NCI-H2081 treated with DMSO at 0.1 percent for 48 hours (cell line): Measurements from ENCODE around the gene DNAAF9.

Experiments used
- DNase-seq: peaks from one replicate; lab custom pipeline; 2025; lab: John Stamatoyannopoulos, UW

The DNAAF9 gene

DNA sequence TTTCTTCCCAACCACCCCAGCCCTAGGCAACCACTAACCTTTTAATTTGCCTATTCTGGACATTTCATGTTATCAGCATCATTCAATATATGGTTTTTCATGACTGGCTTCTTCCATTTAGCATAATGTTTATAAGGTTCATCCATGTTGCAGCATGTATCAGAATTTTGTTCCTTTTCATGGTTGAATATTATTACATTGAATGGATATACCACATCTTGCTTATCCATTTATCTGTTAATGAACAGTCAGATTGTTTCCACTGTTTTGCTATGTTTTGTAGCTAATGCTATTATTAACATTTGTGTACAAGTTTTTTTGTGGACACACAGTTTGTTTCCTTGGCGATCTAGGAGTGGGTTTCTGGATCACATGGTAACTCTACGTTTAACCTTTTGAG lies 3.0 kb upstream of the DNAAF9 start:
- no peak for DNase-seq

DNA sequence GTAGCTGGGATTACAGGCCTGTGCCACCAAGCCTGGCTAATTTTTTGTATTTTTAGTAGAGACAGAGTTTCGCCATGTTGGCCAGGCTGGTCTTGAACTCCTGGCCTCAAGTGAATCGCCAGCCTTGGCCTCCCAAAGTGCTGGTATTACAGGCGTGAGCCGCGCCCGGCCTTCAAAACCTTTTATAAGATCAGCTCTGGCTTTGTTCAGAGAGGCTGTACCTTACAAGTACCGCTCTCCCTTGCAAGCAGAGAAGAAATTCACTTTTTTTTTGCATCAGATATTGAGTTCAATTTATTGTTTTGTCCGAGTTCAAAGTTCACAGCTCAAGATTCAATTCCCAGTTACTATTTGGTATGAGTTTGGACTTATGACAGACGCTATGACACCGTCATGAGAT lies 1.9 kb upstream of the DNAAF9 start:
- DNase-seq, result no peak

DNA sequence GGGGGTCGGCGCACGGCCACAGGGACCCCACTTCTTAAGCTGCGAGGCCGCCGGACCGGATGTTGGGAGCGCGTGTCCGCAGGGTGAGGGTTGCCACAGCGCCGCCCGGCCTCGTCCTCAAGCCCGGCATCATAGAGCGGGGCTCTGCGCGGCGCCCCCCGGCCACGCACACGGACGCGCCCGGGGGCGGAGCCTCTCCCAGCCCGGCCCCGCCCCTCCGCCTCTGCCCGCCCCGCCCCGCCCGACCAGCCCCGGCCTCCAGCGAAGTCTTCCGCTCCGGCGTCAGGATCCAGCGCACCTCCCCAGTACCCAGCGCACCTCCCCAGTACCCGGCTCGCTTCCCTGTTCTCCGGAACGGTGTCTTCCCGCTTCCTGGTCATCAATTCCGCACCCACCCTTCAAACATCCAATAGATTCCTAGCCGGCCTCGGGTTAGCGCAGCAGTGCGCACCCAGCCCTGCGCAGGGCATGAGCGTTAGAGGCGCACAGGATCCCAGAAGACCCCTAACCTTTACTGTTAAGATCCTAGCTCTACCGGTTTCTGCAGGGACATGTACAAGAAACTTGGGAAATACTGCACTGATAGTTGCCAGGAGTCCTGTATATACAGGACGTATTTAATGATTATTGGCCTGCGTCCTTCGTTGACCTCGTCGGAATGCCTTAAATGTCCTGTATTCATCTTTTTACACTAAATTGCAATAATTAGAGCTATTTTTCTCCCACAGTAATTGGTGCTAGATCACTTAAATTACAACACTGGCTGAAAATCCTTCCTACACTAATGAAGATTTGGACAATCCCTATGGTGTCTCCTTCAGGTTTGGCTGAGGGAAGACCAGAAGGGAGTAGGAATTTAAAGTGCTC lies 535 bp upstream of the DNAAF9 start:
- DNase-seq, result no peak

- no peak for DNase-seq
These were observed 909 bp downstream of the DNAAF9 start for GRCh38 chr20:3406481-3407039.

GRCh38 chr20:3405696-3406358 lies 1.6 kb downstream of the DNAAF9 start:
- DNase-seq, result no peak

DNA sequence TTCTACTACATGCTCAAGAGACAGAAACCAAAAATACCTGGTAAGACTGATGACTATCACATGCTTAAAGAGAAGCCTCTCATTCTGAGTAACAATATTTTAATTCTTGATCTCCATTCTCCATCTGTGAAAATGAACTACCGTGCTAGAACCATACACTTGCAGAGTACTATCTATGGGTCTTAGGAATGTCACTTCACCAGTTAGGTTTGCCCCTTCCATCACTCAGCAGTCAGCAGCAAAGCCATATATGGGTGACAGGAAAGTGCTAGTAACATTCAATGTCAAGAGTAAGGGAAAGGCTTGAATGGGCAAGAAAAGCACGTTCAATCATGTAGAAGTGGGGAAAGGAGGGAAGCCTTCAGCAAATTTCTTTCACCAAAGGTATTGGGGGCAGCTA lies 2.3 kb downstream of the DNAAF9 start:
- no peak for DNase-seq

- DNase-seq, result no peak
These were observed 3.1 kb downstream of the DNAAF9 start for GRCh38 chr20:3404402-3404801.

DNA sequence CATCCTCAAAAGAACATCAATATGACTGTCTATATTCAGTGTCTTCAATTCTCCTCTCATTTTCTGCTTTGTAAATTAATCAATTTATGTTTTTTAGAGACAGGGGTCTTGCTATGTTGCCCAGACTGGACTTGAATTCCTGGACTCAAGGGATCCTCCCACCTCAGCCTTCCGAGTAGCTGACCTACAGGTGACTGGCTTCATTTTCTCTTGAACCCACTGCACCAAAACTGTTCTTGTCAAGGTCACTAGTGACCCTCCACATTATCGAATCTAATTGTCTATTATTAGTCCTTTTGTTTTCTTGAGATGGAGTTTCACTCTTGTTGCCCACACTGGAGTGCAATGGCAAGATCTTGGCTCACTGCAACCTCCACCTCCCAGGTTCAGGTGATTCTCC lies 3.7 kb downstream of the DNAAF9 start:
- DNase-seq, result no peak

GRCh38 chr20:3402453-3402852 lies 5.0 kb downstream of the DNAAF9 start:
- DNase-seq, result no peak

GRCh38 chr20:3400260-3401155 lies 7.0 kb downstream of the DNAAF9 start:
- DNase-seq, result no peak

DNA sequence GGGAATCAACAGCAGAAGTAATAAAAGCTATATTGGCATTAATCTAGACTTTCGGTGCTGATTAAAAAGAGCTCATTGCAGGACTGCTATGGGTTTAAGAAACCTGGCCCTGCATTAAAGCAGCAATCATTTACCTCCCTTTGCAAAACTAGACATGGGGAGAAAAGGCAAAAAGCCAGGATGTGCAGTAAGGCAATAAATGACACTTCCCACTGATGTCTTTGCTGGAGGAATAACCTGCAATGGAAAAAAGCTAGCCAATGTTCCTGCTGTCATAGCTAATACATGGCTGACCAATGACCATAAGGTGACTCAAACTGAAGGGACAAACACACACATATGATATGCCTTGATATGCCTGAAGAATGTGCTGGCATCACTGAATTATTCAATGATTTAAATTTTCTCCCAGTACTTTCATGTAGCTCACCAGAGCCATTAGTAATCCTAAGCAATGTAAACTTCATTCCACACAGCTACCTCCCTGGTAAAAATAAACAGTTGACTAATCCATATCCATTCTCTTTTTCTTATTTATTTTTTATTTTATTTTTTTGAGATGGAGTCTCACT lies 8.7 kb downstream of the DNAAF9 start:
- no peak for DNase-seq

- no peak for DNase-seq
These were observed 11.0 kb downstream of the DNAAF9 start for GRCh38 chr20:3396492-3396891.

GRCh38 chr20:3392756-3393155 lies 14.7 kb downstream of the DNAAF9 start:
- DNase-seq, result no peak

- DNase-seq, result no peak
These were observed 16.6 kb downstream of the DNAAF9 start for GRCh38 chr20:3390759-3391425.

DNA sequence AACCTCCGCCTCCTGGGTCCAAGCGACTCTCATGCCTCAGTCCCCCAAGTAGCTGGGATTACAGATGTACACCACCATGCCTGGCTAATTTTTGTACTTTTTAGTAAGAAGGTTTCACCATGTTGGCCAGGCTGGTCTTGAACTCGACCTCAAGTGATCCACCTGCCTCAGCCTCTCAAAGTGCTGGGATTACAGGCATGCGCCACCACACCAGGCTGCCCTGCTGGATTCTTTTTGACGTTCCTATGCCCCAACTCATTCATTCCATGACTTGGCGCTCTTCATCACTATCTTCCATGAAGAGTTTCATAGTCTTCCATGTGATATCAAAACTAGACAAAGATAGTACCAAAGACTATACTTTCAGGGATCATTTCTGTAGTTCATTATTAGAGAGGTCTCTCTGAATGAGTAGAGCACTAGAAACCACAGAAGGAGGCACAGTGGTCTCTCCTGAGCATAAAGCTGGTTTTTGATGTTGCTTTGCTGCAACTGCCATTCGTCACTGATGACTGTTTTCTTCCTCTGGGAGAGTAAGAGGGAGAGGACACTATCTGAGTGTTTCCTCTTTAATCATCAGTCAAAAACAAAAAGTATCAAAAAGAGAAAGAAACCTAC lies 23.5 kb downstream of the DNAAF9 start:
- no peak for DNase-seq

DNA sequence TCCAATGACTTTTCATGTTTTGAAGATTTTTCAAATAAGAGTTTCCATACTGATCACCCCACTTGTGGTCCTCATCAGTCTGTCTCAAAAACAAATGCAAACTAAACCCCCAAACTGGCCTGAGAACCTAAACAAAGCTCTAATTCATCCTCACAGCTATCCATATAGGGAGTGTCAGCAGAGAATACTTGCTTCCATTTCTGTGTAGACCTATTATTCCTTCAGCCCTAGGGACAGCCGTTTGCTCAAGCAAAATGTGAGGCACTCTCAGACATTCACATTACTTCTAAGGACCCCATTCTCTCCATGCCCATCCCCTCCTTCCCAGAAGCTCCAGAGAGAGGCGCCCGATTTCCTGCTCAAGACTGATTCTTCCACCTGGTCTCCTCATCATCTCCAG lies 24.6 kb downstream of the DNAAF9 start:
- DNase-seq, result no peak

GRCh38 chr20:3380228-3381070 lies 27.0 kb downstream of the DNAAF9 start:
- DNase-seq, result no peak

GRCh38 chr20:3378138-3378537 lies 29.3 kb downstream of the DNAAF9 start:
- DNase-seq, result no peak

DNA sequence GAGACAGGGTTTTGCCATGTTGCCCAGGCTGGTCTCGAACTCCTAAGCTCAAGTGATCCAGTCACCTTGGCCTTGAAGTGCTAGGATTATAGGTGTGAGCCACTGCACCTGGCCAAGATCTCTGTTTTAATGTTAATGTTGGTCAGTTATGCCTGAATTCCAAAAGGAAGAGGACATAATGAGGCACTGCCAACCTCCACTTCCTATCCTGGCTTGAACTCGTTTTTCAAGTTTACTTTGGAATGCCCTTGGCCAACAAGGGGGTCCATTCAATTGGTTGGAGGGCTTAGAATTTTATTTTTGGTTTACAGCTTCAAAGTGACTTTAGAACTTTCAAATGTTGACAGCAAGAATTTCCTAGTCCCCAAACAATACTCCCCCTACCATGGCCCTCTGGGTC lies 29.8 kb downstream of the DNAAF9 start:
- DNase-seq, result no peak

GRCh38 chr20:3374296-3374695 lies 33.2 kb downstream of the DNAAF9 start:
- no peak for DNase-seq
